GM21515 (cell line): ENCODE measurements around the gene GNG11.

ENCODE experiments used
- ATAC-seq: cut with Tn5 transposase; IDR thresholded peaks from one replicate; pipeline ENCODE4 v1.9.1; 2021; ENCODE audit not compliant: unreplicated experiment

Gene GNG11

GRCh38 chr7:93945756-93946535, 24.4 kb downstream of the GNG11 start:
- no peak for ATAC-seq

DNA sequence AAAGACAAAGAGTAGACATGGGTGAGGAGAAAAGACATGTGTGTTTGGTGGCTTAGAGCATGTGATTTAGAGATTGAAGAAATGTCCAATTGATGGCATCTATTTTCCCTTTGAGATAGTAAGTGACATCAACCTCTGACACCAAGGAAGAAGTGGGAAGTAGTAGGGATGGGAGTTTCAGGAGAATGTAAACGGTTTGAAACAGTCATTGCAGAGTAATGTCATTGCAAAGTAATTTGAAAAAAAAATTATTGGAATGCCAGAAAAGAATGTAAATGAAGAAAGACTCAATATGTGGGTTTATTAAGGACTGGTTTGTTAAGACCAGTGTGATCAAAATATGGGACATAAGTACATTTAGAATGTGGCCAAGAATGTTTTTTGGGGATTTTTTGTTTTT, 26.6 kb downstream of the GNG11 start:
- ATAC-seq = no peak

DNA sequence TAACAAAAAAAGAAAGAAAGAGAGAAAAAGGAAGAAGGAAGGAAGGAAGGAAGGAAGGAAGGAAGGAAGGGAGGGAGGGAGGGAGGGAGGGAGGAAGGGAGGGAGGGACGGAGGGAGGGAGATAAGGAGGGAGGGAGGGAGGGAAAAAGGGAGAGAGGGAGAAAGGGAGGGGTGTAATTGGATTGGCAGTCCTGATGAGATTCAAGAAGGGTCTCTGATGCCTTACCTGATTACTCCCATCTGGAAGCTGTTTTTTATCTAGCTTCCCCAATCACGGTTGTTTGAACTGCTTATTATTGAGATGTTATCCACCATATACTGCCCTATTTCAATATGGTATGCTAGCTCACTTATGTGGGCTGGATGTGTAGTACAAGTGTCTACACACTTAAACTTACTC, 27.3 kb downstream of the GNG11 start:
- no peak for ATAC-seq

DNA sequence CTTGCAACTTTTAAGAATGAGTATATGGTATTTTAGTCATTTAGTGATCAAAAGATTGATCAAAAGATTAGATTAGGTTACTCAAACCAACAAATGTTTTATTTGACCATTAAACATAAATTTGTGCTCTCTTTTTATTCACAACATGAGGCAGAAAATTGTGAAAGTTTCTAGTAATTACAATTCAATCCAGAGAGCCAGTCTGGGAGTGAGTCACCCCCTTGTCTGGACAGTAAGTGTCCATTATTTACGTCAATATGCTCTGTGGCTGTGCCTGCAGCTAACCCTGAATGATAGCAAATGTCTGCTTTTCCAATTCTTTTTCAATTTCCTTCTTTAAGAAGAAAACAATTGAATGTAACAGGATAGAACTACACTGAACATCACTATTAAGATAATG, 27.9 kb downstream of the GNG11 start:
- no peak for ATAC-seq

DNA sequence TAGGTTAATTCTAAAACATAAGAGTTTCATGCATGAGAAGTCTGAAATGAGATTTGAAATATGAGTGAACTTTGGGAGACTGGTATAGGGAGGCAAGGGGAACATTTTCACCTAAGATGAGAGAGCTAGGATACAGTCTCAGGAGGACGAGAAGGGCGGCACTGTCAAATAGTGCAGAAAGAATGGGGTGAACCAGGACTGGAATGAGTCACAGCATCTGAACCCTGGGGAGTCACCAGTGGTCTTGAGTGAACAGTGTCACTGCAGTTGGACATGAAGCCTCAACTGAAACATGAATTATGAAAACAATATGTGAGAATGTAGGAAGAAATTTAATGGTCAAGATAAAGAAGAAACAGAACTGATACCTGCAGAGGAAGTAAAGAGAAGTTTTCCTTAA, 33.8 kb downstream of the GNG11 start:
- peak; percentile 70 for ATAC-seq

DNA sequence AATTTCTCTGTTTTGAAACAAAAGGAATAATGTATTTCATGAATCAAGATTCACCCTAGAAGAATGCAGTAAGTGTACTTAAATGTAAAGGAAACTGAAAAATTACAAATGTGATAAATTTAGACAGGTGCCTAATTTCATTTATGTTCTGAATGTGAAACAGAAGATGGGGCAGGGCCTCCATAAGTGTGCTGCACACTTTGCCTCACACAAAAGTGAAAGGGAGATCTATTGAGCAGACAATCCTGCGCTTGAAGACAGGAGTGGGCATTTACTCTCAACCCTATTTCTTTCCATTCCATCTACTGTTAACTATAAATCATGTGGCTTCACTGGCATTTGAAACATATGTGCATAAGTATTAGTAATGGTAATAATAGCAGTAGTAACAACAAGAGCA, 36.2 kb downstream of the GNG11 start:
- peak; percentile 55 for ATAC-seq

GRCh38 chr7:93958216-93958615, 36.7 kb downstream of the GNG11 start:
- no peak for ATAC-seq

GRCh38 chr7:93958651-93959050, 37.1 kb downstream of the GNG11 start:
- ATAC-seq = no peak

DNA sequence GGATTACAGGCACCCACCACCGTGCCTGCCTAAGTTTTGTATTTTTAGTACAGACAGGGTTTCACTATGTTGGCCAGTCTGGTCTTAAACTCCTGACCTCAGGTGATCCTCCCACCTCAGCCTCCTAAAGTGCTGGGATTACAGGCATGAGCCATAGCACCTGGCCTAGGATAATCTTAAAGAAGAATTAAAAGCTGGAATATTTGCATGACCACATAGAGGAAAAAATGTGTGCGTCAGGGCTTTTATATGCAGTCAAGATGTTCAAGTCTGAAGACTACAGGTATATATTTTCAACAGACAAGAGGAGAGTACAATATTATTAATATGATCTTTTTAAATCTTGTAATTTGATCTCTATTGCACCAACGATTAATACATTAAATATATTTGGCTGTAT, 39.5 kb downstream of the GNG11 start:
- ATAC-seq = no peak

DNA sequence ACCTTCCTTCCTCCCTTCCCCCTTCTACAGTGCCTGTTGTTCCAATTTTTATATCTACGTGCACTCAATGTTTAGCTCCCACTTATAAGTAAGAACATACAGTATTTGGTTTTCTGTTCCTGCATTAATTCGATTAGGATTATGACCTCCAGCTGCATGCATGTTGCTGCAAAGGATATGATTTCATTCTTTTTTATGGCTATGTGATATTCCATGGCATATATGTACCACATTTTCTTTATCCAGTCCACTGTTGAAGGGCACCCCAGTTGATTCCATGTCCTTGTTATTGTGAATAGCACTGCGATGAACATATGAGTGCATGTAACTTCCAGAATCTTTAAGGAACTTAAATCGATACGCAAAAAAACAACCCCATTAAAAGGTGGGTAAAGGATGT, 42.7 kb downstream of the GNG11 start:
- no peak for ATAC-seq

- ATAC-seq = no peak
Measured at GRCh38 chr7:93964813-93965212, 43.3 kb downstream of the GNG11 start.

GRCh38 chr7:93968911-93969620, 47.5 kb downstream of the GNG11 start:
- no peak for ATAC-seq

DNA sequence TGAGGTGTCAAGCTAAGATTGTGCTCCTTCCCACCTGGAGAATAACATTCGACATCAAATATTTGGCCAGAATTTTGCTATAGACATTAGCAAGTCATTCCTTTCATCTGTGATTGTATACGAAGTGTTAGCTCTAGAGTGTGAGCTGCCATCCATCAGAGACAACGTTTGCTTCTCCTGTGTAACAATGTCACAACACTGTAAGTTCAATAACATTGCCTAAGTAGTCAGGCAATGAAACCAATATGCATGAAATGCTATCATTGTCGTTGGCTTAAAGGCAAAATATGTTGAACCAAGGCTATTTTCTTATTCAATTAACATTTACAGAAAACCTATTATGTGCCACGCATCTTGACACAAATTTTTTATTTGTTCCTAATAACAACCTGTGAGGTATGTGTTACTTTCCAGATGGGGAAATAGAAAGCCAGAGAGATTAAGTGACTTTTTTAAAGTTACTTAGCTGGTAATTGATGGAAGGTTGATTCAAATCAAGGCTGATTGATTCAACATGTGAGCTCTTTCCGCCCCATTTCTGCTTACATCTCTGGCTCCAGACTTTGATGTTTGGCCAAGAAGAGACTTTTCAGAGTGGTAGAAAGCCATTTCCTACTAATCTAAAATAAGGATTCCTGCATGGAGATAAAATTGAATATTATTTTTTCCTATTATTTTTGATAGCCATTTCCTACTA, 50.6 kb downstream of the GNG11 start:
- no peak for ATAC-seq

GRCh38 chr7:93973134-93973533, 51.6 kb downstream of the GNG11 start:
- no peak for ATAC-seq

DNA sequence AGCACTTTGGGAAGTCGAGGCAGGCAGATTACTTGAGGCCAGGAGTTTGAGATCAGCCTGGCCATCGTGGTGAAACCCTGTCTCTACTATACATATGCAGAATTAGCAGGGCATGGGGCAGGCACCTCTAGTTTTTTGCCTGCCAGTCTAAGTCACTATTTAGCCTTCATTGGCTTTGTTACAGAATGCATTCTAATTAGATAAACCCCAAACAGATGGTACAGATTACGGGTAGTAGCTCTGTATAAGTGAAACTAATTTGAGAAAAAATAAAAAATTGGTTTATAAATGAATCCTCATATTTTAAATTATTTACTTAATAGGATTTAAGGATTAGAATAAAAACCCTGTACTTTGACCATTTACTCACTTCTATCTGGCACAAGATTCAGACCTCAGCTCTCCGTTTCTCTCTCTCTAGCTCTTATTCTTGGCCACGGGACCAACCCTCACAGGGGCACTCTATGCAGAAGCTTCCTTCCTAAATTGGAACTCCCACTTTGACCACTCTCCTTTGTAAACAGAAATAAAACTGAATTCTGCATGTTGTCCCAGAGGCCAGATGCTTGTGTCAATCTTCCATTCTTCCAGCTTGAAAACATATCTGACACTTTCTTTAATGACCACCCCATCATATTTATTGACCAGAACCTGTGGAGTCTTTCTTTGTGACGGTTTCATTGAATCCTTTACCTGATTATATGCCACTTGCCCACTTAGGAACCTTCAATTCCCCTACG, 55.8 kb downstream of the GNG11 start:
- no peak for ATAC-seq
